GM13976 (cell line): ENCODE measurements around the gene POLR3E.

Experiments
- DNase-seq: peaks from one replicate; pipeline ENCODE4 v3.0.0; 2012; ENCODE audit warnings: low spot score
- CTCF ChIP-seq: IDR thresholded peaks from 2 replicates; pipeline ENCODE4 v1.5.1; 2012; ENCODE audit warnings: borderline replicate concordance, mild to moderate bottlenecking; ENCODE audit not compliant: insufficient read depth; ENCODE audit errors: extremely low read depth, missing control alignments, control extremely low read depth
- in situ Hi-C: fragments of 300-500 bp; cut with MboI; formaldehyde crosslinking; loops from one replicate; pipeline ENCODE4 v1.12.0; 2022; ENCODE audit warnings: low sequenced_read_pairs, mixed read lengths, inconsistent platforms; ENCODE audit not compliant: unreplicated experiment

POLR3E gene

GRCh38 chr16:22297114-22297870, at the start of gene POLR3E:
TSS of gene POLR3E (plus strand) at chr16:22297409. CDS start at chr16:22302969, 5,560 bp downstream.
- peak; percentile 99 for TF ChIP-seq CTCF
- peak; percentile 97 for DNase-seq
- in situ Hi-C loops, result no loop called here

GRCh38 chr16:22250522-22250921, 46.7 kb upstream of the POLR3E start:
- DNase-seq, result no peak
- no peak for TF ChIP-seq CTCF
- in situ Hi-C loops, result no loop called here

GRCh38 chr16:22252317-22252716, 44.9 kb upstream of the POLR3E start:
- DNase-seq, result no peak
- in situ Hi-C loops, result no loop called here
- TF ChIP-seq CTCF, result no peak

GRCh38 chr16:22253272-22253671, 43.9 kb upstream of the POLR3E start:
- DNase-seq, result no peak
- no peak for TF ChIP-seq CTCF
- in situ Hi-C loops, result no loop called here

- in situ Hi-C loops, result no loop called here
- no peak for TF ChIP-seq CTCF
- no peak for DNase-seq
Observed at GRCh38 chr16:22255335-22255734, 41.9 kb upstream of the POLR3E start.

GRCh38 chr16:22257440-22257839, 39.8 kb upstream of the POLR3E start:
- DNase-seq, result no peak
- no peak for TF ChIP-seq CTCF
- in situ Hi-C loops, result no loop called here
